G401 (cell line): ENCODE results near the gene DOCK7. TPM values are rescaled to one million over a fixed set of nuclear protein-coding genes. Genes with fewer than 3 reads are reported as not detected.
A peak's percentile ranks its signal among the peaks of the same experiment; 100 is the strongest.
"Not testable (repeated sequence)": the region's sequence is repeated elsewhere in the genome, so short reads cannot be mapped to it uniquely, and the experiment has no call there.

Source experiments
- DNase-seq: peaks from one replicate; pipeline ENCODE4 v3.0.0-alpha.2; 2015; ENCODE audit warnings: low spot score
- in situ Hi-C: cut with HindIII; loops from 2 replicates; pipeline ENCODE4 v1.10.0; 2016; ENCODE audit warnings: low sequenced_read_pairs, mixed read lengths
- total RNA-seq: library from RNA; depleted of rRNA; stranded (reverse); fragments of >200 nt; shearing (Covaris generic); gene quantifications from 2 replicates; pipeline ENCODE4 v1.2.3, GENCODE V29; 2014

Gene DOCK7
- total RNA-seq, 1 experiment from 2014 or later, result 24.7 TPM

DNA sequence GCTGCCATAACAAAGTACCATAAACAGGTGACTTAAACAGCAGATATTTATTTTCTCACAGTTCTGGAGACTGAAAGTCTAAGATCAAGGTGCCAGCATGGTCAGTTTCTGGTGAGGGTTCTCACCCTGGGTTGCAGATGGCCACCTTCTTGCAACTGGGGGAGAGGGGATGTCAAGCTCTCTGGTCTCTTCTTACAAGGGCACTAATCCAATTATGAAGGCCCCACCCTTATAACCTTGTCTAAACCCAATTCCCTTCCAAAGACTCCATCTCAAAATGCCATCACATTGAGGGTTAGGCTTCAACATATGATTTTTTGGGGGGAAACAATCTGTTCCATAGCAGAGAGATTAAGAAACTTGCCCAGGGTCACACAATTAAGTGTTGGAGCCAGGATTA, 115.7 kb downstream of the DOCK7 start:
- in situ Hi-C loops, result no loop called here
- DNase-seq, result no peak

- DNase-seq, in situ Hi-C loops: not testable (repeated sequence)
Measured at GRCh38 chr1:62571517-62571916, 116.7 kb downstream of the DOCK7 start.

- DNase-seq, in situ Hi-C loops: not testable (repeated sequence)
Measured at GRCh38 chr1:62567926-62568325, 120.3 kb downstream of the DOCK7 start.

DNA sequence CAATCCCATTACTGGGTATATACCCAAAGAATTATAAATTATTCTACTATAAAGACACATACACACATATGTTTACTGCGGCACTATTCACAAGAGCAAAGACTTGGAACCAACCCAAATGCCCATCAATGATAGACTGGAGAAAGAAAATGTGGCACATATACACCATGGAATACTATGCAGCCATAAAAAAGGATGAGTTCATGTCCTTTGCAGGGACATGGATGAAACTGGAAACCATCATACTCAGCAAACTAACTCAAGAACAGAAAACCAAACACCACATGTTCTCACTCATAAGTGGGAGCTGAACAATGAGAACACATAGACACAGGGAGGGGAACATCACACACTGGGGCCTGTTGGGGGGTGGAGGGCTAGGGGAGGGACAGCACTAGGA, 121.0 kb downstream of the DOCK7 start:
- DNase-seq, in situ Hi-C loops: not testable (repeated sequence)

DNA sequence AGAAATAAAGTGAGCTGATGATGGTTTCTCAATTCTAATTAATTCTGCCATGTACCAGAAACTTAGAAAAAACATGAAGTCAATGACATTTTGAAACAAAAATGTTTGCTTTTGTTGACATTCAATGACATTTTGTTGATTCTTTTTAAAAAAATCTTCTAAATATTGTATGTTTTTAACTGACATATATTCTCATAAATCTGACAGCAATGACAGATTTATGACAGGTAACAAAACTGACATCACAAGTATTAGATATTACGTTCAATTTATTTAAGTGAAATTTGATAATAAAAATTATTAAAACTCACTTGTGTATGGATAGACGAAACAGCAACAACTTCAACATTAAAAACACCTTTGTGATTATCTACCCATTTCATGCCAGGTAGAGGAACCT, 126.9 kb downstream of the DOCK7 start:
- in situ Hi-C loops, result no loop called here
- DNase-seq, result no peak

- no peak for DNase-seq
- in situ Hi-C loops, result no loop called here
Measured at GRCh38 chr1:62544570-62544969, 143.6 kb downstream of the DOCK7 start.

DNA sequence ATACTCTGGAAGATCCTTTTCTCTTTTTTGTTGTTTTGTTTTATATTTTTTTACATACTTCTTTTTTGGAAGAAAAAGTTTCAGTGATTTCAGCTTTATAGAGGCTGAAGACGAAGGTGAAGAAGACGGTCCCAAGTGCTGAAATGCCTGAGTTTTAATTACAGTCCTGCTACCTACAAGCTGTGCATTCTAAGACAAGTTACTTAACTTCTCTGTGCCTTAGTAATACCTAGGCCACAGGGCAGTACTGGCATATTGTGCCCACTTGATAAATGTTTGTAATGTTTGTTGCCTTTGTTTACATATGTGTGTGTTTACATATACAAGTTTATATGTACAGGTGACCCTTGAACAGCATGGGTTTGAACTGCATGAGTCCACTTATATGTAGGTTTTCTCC, 147.1 kb downstream of the DOCK7 start:
- DNase-seq, result no peak
- in situ Hi-C loops, result no loop called here

GRCh38 chr1:62539028-62539447, 149.1 kb downstream of the DOCK7 start:
- in situ Hi-C loops, result no loop called here
- no peak for DNase-seq

DNA sequence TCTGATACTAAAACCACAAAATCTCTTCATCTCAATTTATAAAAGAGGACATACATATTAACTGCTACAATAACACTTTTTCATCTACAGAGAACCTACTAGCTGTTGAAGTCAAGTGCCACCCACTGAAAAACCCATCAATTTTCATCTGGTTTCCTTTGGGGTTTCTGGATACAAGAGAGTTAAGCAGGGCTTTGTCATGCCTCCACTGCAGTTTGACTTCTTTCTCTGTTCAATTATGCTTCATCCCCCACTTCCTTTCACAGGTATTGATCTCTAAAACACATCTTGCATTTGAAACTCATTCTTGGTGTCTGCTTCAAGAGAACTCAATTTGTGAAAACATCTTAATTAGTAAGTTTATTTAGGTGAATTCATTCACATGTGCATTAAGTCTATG, 151.3 kb downstream of the DOCK7 start:
- DNase-seq, result no peak
- in situ Hi-C loops, result no loop called here

- peak; percentile 63 for DNase-seq
- in situ Hi-C loops, result no loop called here
Measured at GRCh38 chr1:62530516-62531154, 157.6 kb downstream of the DOCK7 start.

DNA sequence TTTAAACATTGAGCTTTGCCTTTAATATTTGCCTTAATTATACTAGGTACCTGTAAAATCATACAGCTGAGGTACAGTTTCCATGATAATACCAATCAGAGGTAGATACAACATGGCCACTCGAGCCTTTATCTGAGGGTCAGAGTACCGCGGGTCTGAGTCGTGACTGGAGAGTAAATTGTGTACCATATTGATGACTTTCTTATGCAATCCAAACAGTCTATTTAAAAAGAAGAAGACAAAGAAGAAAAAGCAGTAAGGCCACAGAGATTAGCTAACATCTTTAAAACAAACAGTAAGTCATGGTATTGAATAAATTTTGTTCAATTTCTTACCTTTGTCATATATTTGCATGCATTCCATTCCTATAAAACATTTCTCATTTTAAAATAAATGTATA, 159.0 kb downstream of the DOCK7 start:
- no peak for DNase-seq
- in situ Hi-C loops, result no loop called here

GRCh38 chr1:62528015-62528414, 160.2 kb downstream of the DOCK7 start:
- in situ Hi-C loops, result no loop called here
- no peak for DNase-seq

GRCh38 chr1:62527346-62527745, 160.8 kb downstream of the DOCK7 start:
- in situ Hi-C loops, DNase-seq: not testable (repeated sequence)

DNA sequence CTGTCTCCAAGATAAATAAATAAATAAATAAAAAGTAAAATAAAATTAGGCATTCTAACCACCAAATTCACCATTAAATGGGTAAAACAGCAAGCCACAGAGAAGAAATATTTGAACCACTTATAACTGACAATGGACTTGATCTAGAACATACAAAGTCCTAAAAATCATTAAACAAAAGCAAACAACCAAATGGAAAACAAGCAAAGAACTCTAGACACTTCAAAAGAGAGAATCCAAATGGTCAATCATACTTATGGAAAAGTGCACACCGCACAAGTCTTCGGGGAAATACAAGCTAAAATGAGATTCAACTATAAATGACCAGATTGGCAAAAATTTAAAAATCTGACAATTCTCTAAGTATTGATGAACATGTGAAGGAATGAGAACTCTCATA, 164.3 kb downstream of the DOCK7 start:
- DNase-seq, result no peak
- in situ Hi-C loops, result no loop called here

- no peak for DNase-seq
- in situ Hi-C loops, result no loop called here
Measured at GRCh38 chr1:62516600-62516999, 171.6 kb downstream of the DOCK7 start.

DNA sequence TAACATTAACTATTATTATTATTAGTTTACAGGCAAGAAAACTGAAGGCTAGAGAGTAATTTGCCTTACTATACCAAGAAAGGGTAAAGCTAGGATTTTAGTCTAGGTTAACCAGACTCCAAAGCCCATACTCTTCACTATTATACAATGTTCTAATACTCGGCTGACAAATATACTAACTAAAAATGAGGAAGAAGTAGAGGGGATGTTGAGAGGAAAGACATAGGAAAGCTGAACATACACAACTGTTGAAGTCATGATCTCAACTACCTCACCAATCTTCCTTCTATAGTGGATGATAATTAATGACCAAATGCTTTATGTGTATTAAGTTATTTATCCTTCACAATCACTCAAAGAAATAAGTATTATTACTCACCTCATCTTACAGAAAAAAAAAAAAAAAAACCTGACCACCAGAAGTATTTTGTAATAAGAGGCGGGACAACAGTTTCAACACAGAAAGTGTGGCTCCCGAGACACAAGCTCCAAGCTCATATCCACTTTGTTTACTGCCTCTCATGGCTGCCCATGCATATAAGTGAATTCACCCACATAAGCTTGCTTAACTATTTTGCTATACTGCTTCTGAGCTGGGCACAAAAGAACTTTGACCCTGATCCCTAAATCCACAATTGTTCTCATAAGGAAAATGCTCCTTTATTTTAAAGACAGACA, 173.3 kb downstream of the DOCK7 start:
- in situ Hi-C loops, result no loop called here

DNA sequence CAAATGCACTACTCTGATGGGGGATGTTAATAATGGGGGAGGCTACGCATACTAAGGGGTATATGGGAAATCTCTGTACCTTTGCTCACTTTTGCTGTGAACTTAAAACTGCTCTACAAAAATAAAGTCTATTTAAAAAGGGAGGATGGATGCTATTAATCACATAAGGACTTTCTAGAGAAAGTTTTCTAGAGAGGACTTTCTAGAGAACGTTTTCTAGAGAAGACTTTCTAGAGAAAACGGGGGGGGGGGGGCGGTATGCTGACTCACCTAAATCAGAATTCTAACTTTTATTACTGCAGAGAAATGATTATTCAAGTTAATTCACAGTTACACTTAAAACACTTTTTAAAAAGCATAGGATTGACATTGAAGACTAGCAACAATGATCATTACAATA, 175.2 kb downstream of the DOCK7 start:
- no peak for DNase-seq
- in situ Hi-C loops, result no loop called here

More for the DNA sequence above, 173.3 kb downstream of the DOCK7 start:
- DNase-seq, result no peak

- in situ Hi-C loops, result no loop called here
Measured at GRCh38 chr1:62509028-62509427, 179.2 kb downstream of the DOCK7 start.

DNA sequence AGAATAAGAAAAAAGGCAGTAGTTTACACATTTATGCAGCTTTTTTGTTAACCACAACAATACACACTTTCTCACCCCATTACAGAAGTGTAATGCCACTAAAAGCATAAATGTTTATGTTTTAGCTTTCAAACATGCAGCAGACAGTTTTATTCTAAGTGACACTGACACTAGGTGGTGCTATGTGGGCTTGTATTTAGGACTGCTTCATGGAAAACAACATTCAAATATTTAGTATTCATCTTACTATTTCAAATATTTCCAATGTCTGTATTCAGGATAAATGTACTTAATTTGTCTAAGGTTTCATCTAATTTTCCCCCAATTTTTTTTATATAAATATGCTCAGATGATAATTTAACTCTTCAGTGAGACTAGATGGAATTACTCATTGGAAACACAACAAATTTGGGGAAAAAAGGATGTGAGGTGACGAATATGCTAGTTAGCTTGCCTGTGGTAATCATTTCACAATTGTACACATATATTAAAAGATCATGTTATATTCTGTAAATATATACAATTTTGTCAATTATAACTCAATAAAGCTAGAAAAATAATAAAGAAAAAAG, 179.9 kb downstream of the DOCK7 start:
- DNase-seq, result peak; percentile 48
- in situ Hi-C loops, result no loop called here

More at GRCh38 chr1:62509028-62509427, 179.2 kb downstream of the DOCK7 start:
- no peak for DNase-seq

DNA sequence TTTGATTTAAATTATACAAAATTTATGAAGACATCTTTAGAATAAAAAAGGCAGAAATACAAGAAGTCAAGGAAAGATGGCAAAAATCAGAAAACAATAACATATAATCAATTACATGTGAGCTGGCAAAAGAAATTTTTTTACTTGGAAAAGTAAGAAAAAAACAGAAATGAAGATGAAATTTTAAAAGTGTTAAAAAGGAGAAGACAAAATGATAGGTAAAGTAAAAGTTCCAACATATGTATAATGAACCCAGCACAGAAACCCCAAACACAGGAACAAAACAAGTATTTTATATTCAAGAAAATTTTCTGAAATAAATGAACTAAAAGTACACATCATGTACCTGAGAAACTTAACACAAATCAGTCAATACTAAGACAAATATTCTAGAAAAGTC, 188.0 kb downstream of the DOCK7 start:
- DNase-seq, result no peak
- in situ Hi-C loops, result no loop called here

DNA sequence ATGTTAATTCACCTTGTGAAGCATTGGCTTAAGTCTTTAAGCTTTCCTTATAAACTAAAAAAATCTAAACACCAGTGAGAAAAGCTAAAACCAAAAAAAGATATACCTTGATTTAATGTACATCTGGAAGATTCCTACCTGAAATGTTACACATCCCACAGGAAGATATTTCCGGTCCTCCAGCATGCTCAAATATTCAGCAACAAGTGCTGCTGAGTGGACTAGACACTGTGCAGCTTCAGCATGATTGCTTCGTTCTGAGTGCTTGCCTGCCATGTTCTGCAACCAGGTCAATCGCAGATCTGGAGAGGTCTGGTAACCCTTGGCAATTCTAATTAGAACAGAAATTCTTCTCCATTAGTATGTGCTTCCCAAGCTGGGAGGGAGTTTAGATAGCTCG, 194.0 kb downstream of the DOCK7 start:
- DNase-seq, result no peak
- in situ Hi-C loops, result no loop called here
